Keratinocyte (primary cell): ENCODE data around the gene XAGE1B. TPM values are rescaled to one million over a fixed set of nuclear protein-coding genes. Genes with fewer than 3 reads are reported as not detected.
"Not testable (repeated sequence)": the region's sequence is repeated elsewhere in the genome, so short reads cannot be mapped to it uniquely, and the experiment has no call there.

Source experiments
- DNase-seq: peaks from one replicate; pipeline ENCODE4 v3.0.0-alpha.2; 2011; ENCODE audit warnings: low read depth, missing footprints, low spot score
- FAIRE-seq: peaks from 2 replicates; lab custom pipeline; 2011; peaks lifted over from hg19 to GRCh38; lab: Jason Lieb, UNC
- H2AFZ ChIP-seq: 2 replicates; pipeline ENCODE4 v1.6.0; 2012; ENCODE audit warnings: low read length, control low read depth, inconsistent platforms; ENCODE audit not compliant: control insufficient read depth
- H3K27ac ChIP-seq: 2 replicates; pipeline ENCODE4 v1.5.1; 2011; ENCODE audit warnings: low read length; ENCODE audit not compliant: control insufficient read depth, insufficient read depth
- H3K27me3 ChIP-seq: 3 replicates; pipeline ENCODE4 v1.6.0; 2011; ENCODE audit warnings: low read length; ENCODE audit not compliant: control insufficient read depth, insufficient read depth; ENCODE audit errors: extremely low read depth
- H3K36me3 ChIP-seq, 2 experiments: 2 replicates in 1 of 2; 3 replicates in 1 of 2; pipeline ENCODE4 v1.5.1; 2011; ENCODE audit warnings: low read length in 2 of 2, mild to moderate bottlenecking in 1 of 2; ENCODE audit not compliant: control insufficient read depth in 2 of 2, insufficient read depth in 2 of 2; ENCODE audit errors: extremely low read depth in 1 of 2
- H3K4me1 ChIP-seq: 3 replicates; pipeline ENCODE4 v1.5.1; 2011; ENCODE audit warnings: low read length; ENCODE audit not compliant: control insufficient read depth, insufficient read depth; ENCODE audit errors: extremely low read depth
- H3K4me2 ChIP-seq: 3 replicates; pipeline ENCODE4 v1.6.0; 2011; ENCODE audit warnings: low read depth, low read length; ENCODE audit not compliant: control insufficient read depth, insufficient read depth; ENCODE audit errors: extremely low read depth
- H3K4me3 ChIP-seq, 3 experiments: fragments of 200-600 bp in 1 of 3; sonication (generic) in 1 of 3; 2 replicates in 2 of 3; 3 replicates in 1 of 3; pipeline ENCODE4 v1.5.1; 2011 to 2016; ENCODE audit warnings: low read length in 3 of 3, mild to moderate bottlenecking in 3 of 3, control low read depth in 2 of 3, inconsistent platforms in 1 of 3, low read depth in 1 of 3, mixed read lengths in 1 of 3, mixed run types in 1 of 3, moderate library complexity in 1 of 3; ENCODE audit not compliant: control insufficient read depth in 2 of 3, insufficient read depth in 2 of 3; ENCODE audit errors: extremely low read depth in 1 of 3
- H3K79me2 ChIP-seq: 2 replicates; pipeline ENCODE4 v1.6.0; 2012; ENCODE audit warnings: low read length; ENCODE audit not compliant: control insufficient read depth, insufficient read depth
- H3K9ac ChIP-seq: 3 replicates; pipeline ENCODE4 v1.6.0; 2011; ENCODE audit warnings: low read length; ENCODE audit not compliant: control insufficient read depth, insufficient read depth; ENCODE audit errors: extremely low read depth
- H3K9me1 ChIP-seq: 3 replicates; pipeline ENCODE4 v1.6.0; 2011; ENCODE audit warnings: low read length; ENCODE audit not compliant: control insufficient read depth, insufficient read depth; ENCODE audit errors: extremely low read depth
- H3K9me3 ChIP-seq: 2 replicates; pipeline ENCODE4 v1.5.1; 2012; ENCODE audit warnings: low read depth, low read length; ENCODE audit not compliant: control insufficient read depth
- H4K20me1 ChIP-seq: 3 replicates; pipeline ENCODE4 v1.6.0; 2011; ENCODE audit warnings: low read length; ENCODE audit not compliant: control insufficient read depth, insufficient read depth; ENCODE audit errors: extremely low read depth
- EZH2 ChIP-seq: IDR thresholded peaks from one replicate; pipeline ENCODE4 v1.6.1; 2012; ENCODE audit warnings: inconsistent platforms, mild to moderate bottlenecking, low read length, moderate library complexity
- dilution Hi-C: fragments of 300-500 bp; cut with MboI; formaldehyde crosslinking; loops from one replicate; pipeline ENCODE4 v1.7.0; 2020; ENCODE audit warnings: low sequenced_read_pairs; ENCODE audit not compliant: extremely low pct_ligation_motif_present
- polyA plus RNA-seq, 5 experiments: library from polyadenylated mRNA; depleted of rRNA in 3 of 5; stranded (reverse) in 3 of 5; stranded (forward) in 1 of 5; unstranded in 1 of 5; fragments of >200 nt; gene quantifications; 1 replicate in 1 of 5; 2 replicates in 3 of 5; 3 replicates in 1 of 5; pipeline versions ENCODE4 v1.2.1 to v1.2.3, GENCODE V29; 2011 to 2012; ENCODE audit warnings: missing spikeins in 2 of 5, low read depth in 1 of 5, low replicate concordance in 1 of 5
- TF ChIP-seq, protein P1 (sequence below), 3 experiments: IDR thresholded peaks in 1 of 3; conservative IDR thresholded peaks in 1 of 3; optimal IDR thresholded peaks in 1 of 3; 2 replicates in 2 of 3; 3 replicates in 1 of 3; pipeline versions ENCODE3 to v1.5.1; 2011; ENCODE audit warnings: low read length in 3 of 3, mild to moderate bottlenecking in 3 of 3, moderate library complexity in 2 of 3, control low read depth in 1 of 3, inconsistent platforms in 1 of 3; ENCODE audit not compliant: insufficient read depth in 2 of 3; ENCODE audit errors: extremely low read depth in 1 of 3

XAGE1B gene
- polyA plus RNA-seq, 1 donor (not counting 4 experiments of a cell fraction or from before 2014, with no cell fraction given): not detected

GRCh38 chrX:52556741-52557140, 39.9 kb upstream of the XAGE1B start:
- Histone ChIP-seq H3K9me1 (no peaks in the 10 kb centered on the region), H3K36me3 (no peaks in the 10 kb centered on the region), H4K20me1 (no peaks in the 10 kb centered on the region), H3K4me2 (no peak overlapping the region), H3K79me2 (no peaks in the 10 kb centered on the region), H3K4me1 (no peaks in the 10 kb centered on the region), H2AFZ (no peak overlapping the region), H3K9ac (no peak overlapping the region), H3K27me3 (no peaks in the 10 kb centered on the region), H3K9me3 (no peaks in the 10 kb centered on the region), H3K4me3 (no peak overlapping the region), H3K27ac (no peak overlapping the region)
- TF ChIP-seq EZH2: no peak
- TF ChIP-seq, protein P1, sequence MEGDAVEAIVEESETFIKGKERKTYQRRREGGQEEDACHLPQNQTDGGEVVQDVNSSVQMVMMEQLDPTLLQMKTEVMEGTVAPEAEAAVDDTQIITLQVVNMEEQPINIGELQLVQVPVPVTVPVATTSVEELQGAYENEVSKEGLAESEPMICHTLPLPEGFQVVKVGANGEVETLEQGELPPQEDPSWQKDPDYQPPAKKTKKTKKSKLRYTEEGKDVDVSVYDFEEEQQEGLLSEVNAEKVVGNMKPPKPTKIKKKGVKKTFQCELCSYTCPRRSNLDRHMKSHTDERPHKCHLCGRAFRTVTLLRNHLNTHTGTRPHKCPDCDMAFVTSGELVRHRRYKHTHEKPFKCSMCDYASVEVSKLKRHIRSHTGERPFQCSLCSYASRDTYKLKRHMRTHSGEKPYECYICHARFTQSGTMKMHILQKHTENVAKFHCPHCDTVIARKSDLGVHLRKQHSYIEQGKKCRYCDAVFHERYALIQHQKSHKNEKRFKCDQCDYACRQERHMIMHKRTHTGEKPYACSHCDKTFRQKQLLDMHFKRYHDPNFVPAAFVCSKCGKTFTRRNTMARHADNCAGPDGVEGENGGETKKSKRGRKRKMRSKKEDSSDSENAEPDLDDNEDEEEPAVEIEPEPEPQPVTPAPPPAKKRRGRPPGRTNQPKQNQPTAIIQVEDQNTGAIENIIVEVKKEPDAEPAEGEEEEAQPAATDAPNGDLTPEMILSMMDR (optimal IDR thresholded peaks at IDR 0.05 in 1 of 3, IDR thresholded peaks at IDR 0.05 in 1 of 3, conservative IDR thresholded peaks at IDR 0.05 in 1 of 3; ENCODE audit: extremely low read depth in 1 of 3, insufficient read depth in 2 of 3, low read length in 3 of 3): no peak
- FAIRE-seq (no peak), DNase-seq (no peak)
- dilution Hi-C loops: no loop called here

- dilution Hi-C loops: no loop called here
- FAIRE-seq (no peak), DNase-seq (no peak)
- H3K4me3 ChIP-seq: no peak overlapping the region
- no peaks in the 10 kb centered on the region for H3K9me3 ChIP-seq
- H3K79me2 ChIP-seq: no peaks in the 10 kb centered on the region
- no peaks in the 10 kb centered on the region for H3K9me1 ChIP-seq
- no peak overlapping the region for H3K9ac ChIP-seq
- H3K4me1 ChIP-seq: no peaks in the 10 kb centered on the region
- H4K20me1 ChIP-seq: no peaks in the 10 kb centered on the region
- no peaks in the 10 kb centered on the region for H3K27me3 ChIP-seq
- no peak overlapping the region for H3K27ac ChIP-seq
- H2AFZ ChIP-seq: no peak overlapping the region
- no peak overlapping the region for H3K4me2 ChIP-seq
- no peak for TF ChIP-seq EZH2
- TF ChIP-seq, protein P1 (optimal IDR thresholded peaks at IDR 0.05 in 1 of 3, IDR thresholded peaks at IDR 0.05 in 1 of 3, conservative IDR thresholded peaks at IDR 0.05 in 1 of 3; ENCODE audit: extremely low read depth in 1 of 3, insufficient read depth in 2 of 3, low read length in 3 of 3): no peak
- H3K36me3 ChIP-seq: no peaks in the 10 kb centered on the region
Observed at GRCh38 chrX:52553995-52554642, 37.3 kb upstream of the XAGE1B start.

GRCh38 chrX:52548769-52549168, 31.9 kb upstream of the XAGE1B start:
- dilution Hi-C loops: not testable (repeated sequence)

More at GRCh38 chrX:52548769-52549168, 31.9 kb upstream of the XAGE1B start:
- not testable (repeated sequence) for H3K27ac ChIP-seq, H3K79me2 ChIP-seq, H3K9ac ChIP-seq, H3K4me1 ChIP-seq, H3K4me3 ChIP-seq, H3K27me3 ChIP-seq, H4K20me1 ChIP-seq, H3K9me1 ChIP-seq, FAIRE-seq, H3K4me2 ChIP-seq, DNase-seq, H3K36me3 ChIP-seq, H3K9me3 ChIP-seq, H2AFZ ChIP-seq
